D721Med (cell line): ENCODE data around the gene IQGAP2.
"Not testable (repeated sequence)": the region's sequence is repeated elsewhere in the genome, so short reads cannot be mapped to it uniquely, and the experiment has no call there.

Source experiments
- DNase-seq: peaks from one replicate; pipeline ENCODE4 v3.0.0; 2011; ENCODE audit warnings: low spot score; ENCODE audit not compliant: insufficient read length
- FAIRE-seq: peaks from 2 replicates; lab custom pipeline; 2011; peaks lifted over from hg19 to GRCh38; lab: Jason Lieb, UNC
- CTCF ChIP-seq: IDR thresholded peaks from 2 replicates; pipeline ENCODE4 v1.5.1; 2012; ENCODE audit warnings: mild to moderate bottlenecking, control low read depth; ENCODE audit not compliant: insufficient read depth; ENCODE audit errors: missing control alignments

Gene IQGAP2

GRCh38 chr5:76500633-76501393 lies 97.7 kb downstream of the IQGAP2 start:
- FAIRE-seq (no peak), DNase-seq (no peak)
- TF ChIP-seq CTCF = no peak

- no peak for DNase-seq
- TF ChIP-seq CTCF = no peak
- FAIRE-seq = no peak
These were observed 100.8 kb downstream of the IQGAP2 start for GRCh38 chr5:76503929-76504328.

- TF ChIP-seq CTCF = no peak
- FAIRE-seq (no peak), DNase-seq (no peak)
These were observed 101.9 kb downstream of the IQGAP2 start for GRCh38 chr5:76504901-76505564.

- no peak for FAIRE-seq
- TF ChIP-seq CTCF = no peak
- no peak for DNase-seq
These were observed 110.4 kb downstream of the IQGAP2 start for GRCh38 chr5:76513476-76513875.

- FAIRE-seq (no peak), DNase-seq (no peak)
- TF ChIP-seq CTCF = no peak
These were observed 111.2 kb downstream of the IQGAP2 start for GRCh38 chr5:76514292-76514691.

- FAIRE-seq (peak; percentile 6), DNase-seq (no peak)
- TF ChIP-seq CTCF = no peak
These were observed 111.6 kb downstream of the IQGAP2 start for GRCh38 chr5:76514713-76515112.

- no peak for TF ChIP-seq CTCF
- DNase-seq (no peak), FAIRE-seq (no peak)
These were observed 114.2 kb downstream of the IQGAP2 start for GRCh38 chr5:76517334-76517733.

GRCh38 chr5:76518246-76518645 lies 115.2 kb downstream of the IQGAP2 start:
- FAIRE-seq, DNase-seq: not testable (repeated sequence)
